Stomach (tissue), 4 donors: ENCODE data around the gene LRRIQ1.

ENCODE experiments used
- EP300 ChIP-seq: sonication (generic); formaldehyde crosslinking; IDR thresholded peaks from one replicate; pipeline ENCODE4 v1.6.1; 2017; ENCODE audit warnings: antibody characterized with exemption
- POLR2A ChIP-seq, 4 donors: fragments of 450-650 bp; IDR thresholded peaks; one replicate each; pipeline ENCODE4 v1.6.1; 2016; ENCODE audit warnings: antibody characterized with exemption in 4 of 4, control low read depth in 2 of 4, mild to moderate bottlenecking in 1 of 4, moderate library complexity in 1 of 4
- POLR2AphosphoS5 ChIP-seq, 3 donors: sonication (generic); formaldehyde crosslinking; IDR thresholded peaks; one replicate each; pipeline ENCODE4 v1.6.1; 2016; ENCODE audit warnings: antibody characterized with exemption in 3 of 3
- TF ChIP-seq, protein P1 (sequence below), 7 experiments: fragments of 450-650 bp in 4 of 7; fragments of 200-600 bp in 3 of 7; sonication (generic) in 3 of 7; IDR thresholded peaks; one replicate each; pipeline ENCODE4 v1.5.1; 2016 to 2019; ENCODE audit warnings: antibody characterized with exemption in 7 of 7, control low read depth in 2 of 7, mild to moderate bottlenecking in 1 of 7

DNA sequence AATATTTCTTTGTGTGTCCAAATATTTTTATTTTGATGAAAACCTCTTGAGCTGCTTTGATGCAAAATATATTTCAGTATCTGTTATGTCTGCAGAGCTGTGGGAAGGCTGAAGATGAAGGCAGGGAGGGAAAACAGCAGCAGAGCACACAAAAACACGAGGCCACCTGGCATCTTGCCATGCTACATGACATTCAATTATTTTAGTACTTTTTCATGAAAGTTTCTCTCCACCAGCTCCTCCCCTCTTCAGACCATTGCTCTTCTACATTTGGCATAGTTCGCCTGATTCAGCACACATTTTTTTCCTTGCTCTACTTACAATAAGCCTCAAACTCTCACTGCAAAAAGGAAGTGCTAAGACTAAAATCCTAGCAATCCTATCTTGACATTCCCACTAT, 239.2 kb downstream of the LRRIQ1 start:
- TF ChIP-seq, protein P1, sequence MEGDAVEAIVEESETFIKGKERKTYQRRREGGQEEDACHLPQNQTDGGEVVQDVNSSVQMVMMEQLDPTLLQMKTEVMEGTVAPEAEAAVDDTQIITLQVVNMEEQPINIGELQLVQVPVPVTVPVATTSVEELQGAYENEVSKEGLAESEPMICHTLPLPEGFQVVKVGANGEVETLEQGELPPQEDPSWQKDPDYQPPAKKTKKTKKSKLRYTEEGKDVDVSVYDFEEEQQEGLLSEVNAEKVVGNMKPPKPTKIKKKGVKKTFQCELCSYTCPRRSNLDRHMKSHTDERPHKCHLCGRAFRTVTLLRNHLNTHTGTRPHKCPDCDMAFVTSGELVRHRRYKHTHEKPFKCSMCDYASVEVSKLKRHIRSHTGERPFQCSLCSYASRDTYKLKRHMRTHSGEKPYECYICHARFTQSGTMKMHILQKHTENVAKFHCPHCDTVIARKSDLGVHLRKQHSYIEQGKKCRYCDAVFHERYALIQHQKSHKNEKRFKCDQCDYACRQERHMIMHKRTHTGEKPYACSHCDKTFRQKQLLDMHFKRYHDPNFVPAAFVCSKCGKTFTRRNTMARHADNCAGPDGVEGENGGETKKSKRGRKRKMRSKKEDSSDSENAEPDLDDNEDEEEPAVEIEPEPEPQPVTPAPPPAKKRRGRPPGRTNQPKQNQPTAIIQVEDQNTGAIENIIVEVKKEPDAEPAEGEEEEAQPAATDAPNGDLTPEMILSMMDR (IDR thresholded peaks at IDR 0.05) = no peak
- TF ChIP-seq EP300 (no peak), POLR2A (IDR thresholded peaks at IDR 0.05) (no peak), POLR2AphosphoS5 (IDR thresholded peaks at IDR 0.05) (no peak)
